Measurements from ENCODE around the gene DEFB115.

GRCh38 chr20:31274441-31274840, 17.0 kb downstream of the DEFB115 start:
- no peak for TF ChIP-seq ZNF132 (tag by site-specific recombination; IDR thresholded peaks at IDR 0.05; ENCODE audit: borderline replicate concordance)
- TF ChIP-seq CTCF (tag by site-specific recombination; IDR thresholded peaks at IDR 0.05), result no peak
- TF ChIP-seq ATF2 (tag by site-specific recombination; IDR thresholded peaks at IDR 0.05; ENCODE audit: low read depth), result no peak
- TF ChIP-seq MYNN (tag by site-specific recombination; IDR thresholded peaks at IDR 0.05; ENCODE audit: borderline replicate concordance), result no peak
- no peak for TF ChIP-seq YY1 (tag by site-specific recombination; IDR thresholded peaks at IDR 0.05)

Data from HEK293 (cell line).